IPS DF 4.7 (cell line): Measurements from ENCODE around the gene BACH2.

Experiments
- DNase-seq: peaks from one replicate; pipeline ENCODE4 v3.0.0-alpha.2; 2013; ENCODE audit warnings: low spot score; ENCODE audit errors: extremely low read depth

The BACH2 gene

DNA sequence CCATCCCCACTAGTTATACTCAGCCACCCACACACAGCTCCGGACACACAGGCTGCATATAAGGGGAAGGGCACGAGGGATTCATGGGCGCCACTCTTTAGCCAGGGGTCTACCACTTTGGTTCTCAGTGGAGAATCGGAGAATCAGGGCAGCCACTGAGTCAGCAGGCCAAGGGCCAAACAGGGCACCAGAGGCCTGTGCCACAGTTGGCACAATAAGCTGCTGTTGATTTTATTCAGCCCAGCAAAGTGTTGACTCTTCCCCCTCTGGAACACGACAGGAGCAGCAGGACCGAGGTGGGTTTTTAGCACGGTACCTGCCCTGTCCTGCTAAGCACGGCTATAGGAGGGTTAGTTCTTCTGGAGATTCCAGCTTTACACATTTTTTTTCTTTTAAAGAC is 354.0 kb downstream of the BACH2 start:
- no peak for DNase-seq

DNA sequence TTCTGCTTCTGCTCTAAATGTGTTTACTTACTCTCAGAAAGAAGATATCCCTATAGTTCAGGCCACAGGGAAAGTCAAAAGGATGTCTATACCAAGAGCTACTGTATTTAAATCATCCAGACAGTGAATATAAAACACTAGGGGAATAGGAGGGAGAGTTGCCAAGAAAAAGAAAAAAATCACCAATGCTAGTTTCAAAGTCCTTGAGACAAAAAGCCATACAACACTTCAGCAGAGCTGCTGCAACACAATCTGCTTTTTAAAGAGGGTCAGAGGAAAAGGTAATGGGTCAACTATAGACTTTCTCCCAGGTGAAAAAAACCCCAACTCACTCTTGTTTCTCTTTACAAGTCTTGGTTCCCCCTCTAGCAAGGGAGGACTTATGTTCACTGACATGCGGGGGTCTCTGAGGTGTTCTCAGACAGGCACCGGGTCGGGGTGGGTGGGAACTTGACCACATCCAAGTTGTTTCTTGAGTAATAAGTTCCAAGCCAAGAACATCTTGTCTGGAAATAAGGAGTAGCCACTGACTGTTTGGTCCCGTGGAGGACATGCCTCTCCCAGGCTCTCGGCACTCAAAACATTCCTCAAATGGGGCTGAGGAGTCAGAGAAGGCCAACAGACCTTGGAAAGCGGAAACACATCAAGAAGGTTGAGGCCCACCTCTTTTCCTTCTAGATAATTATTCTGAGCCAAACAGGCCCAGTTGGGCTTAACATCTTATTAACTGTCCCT is 354.7 kb downstream of the BACH2 start:
- no peak for DNase-seq

DNA sequence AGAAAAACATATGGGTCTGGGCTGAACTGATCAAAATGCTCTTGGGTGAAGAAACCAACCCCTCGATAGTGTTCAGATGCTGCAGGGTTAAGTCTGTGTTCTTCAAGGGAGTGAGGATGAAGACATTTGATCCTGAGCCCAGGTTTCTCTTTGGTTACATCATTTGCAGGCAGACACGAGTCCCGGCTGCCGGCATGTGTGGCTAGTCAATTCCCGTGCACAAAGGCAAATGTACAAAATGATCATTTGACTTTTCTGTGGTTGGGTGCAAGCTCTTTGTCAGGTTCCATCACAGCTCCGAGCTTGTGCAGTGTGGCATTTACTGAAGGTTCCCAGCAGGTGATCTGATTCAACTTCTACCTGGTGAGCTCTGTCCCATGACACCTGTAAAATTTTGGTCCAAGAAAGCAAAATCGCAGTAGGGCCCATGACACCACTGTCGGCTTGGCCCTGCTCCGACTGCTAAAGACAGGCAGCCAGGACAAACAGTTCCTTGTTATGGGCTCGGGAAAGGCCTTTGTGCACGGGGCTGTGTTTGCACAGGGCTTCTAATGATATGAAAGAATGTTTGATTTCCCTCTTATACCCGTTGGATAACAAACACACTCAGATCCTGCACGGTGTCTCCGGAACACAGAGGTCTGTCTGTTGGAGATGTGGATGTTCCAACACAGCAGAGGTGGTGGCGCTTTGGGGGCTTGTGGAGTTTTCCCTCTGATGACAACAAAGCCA is 355.4 kb downstream of the BACH2 start:
- DNase-seq = no peak

DNA sequence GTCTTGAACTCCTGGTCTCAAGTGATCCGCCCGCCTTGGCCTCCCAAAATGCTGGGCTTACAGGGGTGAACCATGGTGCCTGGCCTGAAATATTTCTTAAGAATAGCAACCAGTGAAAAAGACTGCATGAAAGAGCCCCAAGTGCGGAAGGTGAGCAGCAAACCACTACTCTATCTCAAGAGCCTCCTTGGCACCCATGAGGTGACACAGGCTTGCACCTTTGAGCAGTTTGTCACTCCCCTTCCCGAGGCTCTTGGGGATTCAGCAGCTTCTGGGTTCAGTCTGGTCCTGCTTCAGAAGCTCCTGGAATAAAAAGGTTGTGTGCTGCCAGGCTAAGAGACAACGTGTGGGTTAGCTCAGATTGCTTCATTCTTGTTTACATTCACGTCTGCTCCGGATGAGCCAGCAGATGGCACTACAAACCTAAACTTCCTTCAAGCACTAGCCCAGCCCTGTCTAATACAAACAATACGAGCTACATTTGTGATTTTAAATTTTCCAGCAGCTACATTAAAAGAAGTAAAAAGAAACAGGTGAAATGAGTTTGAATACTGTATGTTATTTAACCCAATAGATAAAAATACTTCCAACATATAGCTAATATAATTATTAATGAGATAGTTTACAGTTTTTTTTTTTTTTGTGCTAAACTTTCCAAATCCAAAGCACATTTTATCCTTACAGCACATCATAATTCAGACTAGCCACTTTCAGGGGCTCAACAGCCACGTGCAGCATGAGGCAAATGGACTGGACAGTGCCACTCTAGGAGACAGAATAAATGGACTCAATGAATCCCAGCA is 356.2 kb downstream of the BACH2 start:
- DNase-seq = peak; percentile 74

DNA sequence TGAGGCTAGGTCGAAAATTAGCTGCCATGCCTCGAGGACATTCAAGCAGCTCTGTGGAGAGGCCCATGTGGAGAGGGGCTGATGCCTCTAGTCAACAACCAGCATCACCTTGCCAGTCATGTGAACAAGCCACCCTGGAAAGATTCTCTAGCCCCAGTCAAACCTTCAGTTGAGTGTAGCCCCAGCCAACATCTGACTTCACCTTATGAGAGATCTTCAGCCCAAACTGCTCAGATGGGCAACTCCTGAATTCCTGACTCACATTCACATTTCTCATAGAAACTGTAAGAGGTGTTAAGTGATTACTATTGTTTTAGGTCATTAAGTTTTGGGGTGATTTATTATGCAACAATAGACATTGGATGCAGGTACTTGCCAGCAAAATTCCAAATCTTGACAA is 357.5 kb downstream of the BACH2 start:
- DNase-seq = no peak

DNA sequence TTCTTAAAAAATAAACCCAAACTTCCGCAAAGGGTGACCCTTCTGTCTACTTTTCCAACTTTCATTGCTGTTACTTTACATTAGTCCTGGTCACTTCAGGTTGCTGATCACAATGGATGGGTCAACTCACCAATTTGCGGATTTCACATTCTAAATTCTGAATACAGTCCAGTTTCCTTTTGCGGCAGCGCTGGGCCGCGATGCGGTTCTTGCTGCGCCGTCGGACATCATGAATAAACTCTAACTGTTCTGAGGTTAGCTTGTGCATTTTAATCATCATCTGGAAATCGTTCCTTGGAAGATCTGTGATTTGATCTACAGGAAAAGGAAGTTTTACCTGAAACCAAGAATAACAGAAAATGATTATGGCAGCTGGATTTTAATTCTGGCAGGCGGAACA is 358.6 kb downstream of the BACH2 start:
- DNase-seq = no peak

DNA sequence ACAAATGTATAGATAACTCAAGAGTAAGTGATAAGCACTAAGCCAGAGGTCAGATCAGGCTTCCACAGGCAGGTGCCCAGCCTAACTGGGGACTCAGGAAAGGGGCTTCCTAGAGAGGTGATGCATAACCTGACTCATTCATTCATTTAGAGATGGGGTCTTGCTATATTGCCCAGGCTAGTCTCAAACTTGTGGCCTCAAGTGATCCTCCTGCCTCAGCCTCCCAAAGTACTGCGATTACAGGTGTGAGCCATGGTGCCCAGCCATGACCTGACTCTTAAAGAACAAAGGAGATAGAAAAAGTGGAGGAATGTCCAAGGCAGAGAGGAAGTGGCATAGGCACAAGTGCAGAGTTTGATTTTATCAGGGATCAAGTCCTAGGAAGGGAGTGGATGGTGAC is 360.5 kb downstream of the BACH2 start:
- no peak for DNase-seq

DNA sequence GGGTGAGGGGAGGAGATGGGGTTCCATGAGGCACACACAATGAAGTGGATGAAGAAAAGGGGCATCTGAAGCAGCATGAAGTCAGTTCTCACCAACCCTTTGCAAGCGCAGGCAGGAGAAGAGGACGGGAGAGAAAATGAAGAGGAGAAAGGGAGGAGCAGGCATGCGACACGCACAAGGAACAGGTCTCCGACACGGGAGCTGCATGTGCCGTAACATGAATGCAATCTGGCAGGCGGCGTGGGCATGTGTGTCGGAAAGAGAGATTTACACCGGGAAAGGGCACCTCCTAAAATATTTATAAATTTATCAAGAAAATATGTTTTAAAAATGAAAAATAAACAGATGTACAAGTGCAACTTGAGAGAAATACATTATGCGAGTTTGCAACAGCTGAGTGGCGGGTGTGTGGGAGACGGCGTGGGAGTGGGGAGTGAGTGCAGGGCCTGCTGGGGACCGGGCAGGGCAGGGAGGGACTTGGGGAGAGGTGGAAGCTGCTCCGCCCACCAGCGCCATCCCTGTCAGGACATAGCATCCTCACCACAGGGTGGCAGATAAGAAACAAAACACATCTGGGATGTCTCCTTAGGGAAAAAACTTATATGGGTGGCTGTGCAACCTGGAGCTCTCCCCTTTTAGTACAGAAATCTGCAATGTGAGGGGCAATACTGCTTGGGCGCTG is 361.8 kb downstream of the BACH2 start:
- DNase-seq = no peak

DNA sequence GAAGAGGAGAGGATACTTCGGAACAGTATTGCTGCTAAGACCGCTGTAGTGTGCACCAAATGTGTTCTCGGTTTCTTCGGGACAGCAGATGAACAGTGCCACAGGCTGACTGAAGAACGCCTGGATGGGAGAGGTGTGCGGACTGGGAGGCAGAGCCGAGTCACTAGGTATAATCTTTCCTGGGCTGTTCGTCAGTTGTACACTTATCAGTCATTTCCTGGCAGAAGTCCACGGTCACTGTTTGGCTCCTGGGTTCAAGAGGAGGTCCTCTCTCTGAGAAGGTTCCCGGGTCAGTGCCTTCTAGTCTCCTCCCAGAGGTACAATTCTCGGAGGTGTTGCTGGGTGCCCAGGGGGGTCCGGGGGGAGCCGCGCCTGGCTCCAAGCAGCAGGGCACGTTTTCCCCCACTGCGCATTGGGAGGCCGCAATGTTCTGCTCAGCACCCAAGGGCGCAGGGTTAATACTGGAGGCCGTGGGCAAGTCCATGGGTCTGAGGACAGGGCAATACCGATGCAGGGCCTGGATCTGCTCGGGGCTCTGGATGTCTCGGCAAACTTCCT is 364.3 kb downstream of the BACH2 start:
- no peak for DNase-seq

DNA sequence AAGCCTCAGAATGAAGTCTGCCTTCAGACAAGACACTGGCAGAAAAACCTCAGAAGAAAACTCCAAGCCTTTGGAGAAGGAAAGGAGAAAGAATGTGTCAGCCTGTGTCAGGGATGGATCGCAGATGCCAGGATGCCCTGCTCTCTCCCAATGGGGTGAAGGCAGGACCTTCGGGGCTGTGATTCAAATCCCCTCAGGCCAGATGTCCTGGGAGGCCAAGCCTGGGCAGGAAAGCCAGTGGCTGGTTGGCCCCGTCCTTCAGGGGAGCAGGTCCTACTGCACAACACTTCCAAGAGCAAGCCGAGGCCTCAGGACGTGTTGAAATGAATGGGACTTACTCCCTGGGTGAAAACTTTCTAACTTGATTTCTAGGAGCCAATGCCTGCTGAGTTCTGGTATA is 365.9 kb downstream of the BACH2 start:
- DNase-seq = no peak

DNA sequence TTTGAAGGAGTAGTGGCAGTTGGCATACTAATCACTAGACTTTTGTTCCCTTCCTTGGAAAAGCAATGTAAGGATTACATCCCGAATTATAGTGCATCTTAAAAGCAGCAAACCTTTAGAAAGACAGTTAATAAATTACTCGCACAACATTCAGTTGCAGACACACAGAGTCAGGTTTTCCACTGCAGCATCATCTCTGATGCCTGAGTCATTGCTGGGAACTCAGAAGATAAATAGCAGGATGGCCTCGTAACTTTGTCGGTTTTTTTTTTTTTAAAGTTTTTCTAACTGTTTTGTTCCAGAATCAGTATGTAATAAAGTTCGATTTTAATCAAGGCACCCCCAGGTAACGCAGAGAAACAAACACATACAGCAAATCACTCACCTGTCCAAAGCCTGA is 368.0 kb downstream of the BACH2 start:
- DNase-seq = no peak

DNA sequence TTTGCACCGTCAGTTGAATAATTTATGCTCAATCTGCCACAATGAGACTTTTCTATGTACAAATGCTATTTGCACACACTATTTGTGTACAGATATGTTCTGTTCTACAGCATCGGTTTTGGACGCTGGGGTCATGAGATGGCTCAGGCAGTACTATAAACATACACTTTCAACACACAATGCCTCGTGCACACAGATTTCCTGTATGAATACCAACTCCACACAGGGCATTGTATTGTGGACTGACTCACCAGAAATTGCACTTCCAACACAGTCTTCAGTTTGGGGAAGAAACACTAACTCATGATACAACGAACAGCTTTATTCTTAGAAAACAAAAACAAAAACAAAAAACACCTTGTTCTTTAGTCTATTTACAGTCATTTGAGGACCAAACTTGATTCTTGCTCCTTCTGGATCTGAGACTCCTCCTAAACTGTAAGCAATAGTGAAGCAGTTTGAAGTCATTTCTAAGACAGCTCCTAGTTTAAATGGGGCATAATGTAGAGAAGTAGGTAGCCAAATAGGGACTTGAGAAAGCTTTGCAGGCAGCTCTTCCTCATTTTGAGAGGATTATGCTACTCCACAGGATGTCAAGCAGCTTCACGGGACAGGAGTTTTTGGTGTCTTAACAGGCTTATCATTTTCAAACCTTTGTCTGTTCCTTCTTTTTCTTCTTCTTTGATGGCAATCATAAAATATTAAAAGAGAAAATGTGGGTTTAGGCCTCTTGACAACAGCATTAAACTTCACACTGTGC is 368.7 kb downstream of the BACH2 start:
- no peak for DNase-seq

DNA sequence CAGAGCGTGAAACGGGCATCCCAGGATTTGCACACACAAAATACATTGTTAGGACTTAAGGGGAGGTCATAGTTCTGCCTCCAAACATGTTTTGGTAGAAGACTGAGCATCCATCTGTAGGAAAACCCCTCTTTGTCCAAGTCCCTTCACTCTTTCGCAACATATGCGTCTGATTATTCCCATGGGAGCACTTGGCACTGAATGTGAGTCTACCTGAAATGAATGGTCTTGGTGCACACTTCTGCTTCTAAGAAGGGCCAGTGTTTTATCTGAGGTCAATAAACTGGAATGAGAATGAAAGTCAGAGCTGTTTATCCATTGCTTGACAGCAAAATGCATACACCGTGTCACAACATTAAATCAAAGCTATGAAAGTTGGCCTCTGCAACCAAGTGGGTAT is 369.4 kb downstream of the BACH2 start:
- no peak for DNase-seq

DNA sequence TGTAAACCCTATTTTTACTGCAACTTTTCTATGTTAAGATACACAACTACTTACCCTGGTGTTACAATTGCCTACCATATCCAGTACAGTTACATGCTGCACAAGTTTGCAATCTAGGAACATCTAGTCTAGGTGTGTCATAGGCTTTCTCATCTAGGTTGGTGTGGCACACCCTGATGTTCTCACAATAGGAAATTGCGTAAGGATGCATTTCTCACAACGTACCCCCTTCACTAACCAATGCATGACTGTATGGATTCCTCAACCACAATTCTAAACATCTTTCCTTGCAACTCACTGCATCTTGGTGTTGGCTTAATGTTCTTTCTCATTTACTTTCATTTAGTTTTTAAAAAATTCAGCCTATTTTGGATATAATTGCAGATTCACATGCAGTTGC is 370.8 kb downstream of the BACH2 start:
- no peak for DNase-seq

DNA sequence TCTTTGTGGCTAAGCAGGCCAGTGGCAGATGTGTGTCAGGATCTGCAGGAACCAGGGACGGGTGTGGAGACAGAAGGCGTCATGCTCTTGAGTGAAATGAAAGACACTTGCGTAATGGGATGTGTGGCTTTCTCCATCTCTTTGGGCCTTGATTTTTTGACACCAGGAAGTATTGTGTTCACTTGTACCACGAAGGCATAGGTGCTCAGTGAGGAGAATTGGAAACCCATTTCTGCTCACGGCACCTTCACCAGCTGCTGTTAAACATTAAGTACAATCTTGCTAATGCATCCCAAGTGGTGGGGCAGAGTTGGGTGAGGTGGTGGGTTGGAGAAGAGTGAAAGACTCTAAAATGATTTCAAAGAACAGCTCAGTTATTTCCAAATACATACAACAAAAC is 372.4 kb downstream of the BACH2 start:
- no peak for DNase-seq

DNA sequence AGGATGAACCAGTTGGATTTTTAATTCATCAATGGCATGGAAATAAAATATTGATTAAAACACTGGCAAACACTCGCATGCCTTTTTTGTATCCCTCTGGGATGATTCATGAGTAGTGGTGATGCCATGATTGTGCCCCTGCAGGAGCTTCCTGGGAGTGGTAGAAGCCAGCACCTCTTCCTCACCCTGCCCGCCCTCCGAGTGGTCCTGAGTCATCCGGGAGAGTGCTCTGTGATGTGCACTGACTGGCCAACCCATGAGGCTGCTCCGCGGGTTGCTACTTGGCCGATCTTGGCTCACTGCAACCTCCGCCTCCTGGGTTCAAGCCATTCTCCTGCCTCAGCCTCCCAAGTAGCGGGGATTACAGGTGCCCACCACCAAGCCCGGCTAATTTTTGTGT is 375.0 kb downstream of the BACH2 start:
- no peak for DNase-seq

DNA sequence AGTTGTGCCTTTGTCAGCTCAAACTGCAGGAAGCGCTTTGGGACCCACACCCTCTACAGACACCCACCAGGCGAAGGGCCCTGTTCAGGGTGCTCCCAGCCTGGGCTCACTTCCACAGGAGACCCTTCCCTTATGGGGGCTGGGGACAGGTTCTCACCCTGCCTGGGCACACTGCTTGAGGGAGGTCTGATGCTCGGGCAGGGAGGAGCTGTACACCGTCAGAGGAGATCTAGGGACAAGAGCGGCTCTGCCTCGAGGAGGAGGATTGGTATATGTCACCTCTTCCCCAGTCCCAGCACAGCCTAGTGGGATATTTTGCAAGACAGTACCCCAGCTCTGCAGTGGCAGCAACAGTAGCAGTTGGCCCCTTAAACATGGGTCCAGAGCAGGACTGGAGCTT is 375.4 kb downstream of the BACH2 start:
- no peak for DNase-seq

DNA sequence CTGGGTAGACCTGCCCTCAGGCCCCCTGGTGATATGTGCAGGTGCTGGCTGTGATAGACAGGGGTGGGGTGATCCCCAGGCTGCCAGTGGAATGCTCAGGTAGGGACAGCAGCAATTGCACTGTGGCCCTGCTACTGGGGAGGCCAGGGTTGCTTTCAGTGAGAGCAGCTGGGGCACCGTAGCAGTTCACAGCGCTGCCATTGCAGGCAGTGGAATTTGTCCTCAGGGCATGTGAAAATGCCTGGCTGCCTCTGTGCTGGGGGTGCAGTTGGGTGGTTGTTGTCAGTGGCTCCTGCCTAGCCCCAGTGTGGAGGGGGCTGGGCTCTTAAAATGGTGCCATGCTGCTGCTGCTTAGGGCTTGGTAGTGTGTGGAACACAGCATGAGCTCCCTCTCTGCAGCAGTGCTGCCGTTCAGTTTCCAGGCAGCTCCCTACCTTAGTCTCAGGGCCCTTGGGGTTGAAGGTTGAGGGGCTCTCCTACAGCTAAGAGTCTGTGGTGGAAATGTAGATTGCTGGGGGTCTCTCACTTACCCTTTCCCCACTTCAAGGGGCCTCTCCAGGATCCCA is 378.8 kb downstream of the BACH2 start:
- DNase-seq = no peak

DNA sequence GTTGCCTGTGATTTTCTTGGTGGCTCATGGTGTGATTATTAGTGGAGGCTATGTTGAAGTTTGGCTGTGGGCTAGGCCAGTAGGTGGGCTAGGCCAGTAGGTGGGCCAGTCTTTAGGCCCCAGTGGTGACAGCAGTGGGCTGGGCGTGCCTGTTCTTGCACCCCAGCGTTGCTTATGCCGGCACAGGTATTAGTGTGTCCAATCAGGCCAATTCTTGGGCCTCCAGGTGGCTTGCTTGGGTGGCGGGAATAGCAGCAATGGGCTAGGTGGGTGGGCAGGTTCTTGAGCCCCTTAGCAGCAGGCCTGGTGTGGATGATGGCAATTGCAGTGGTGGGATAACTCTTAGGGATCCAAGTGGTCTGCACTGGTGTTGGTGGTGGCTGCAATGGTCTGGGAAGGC is 379.4 kb downstream of the BACH2 start:
- no peak for DNase-seq

DNA sequence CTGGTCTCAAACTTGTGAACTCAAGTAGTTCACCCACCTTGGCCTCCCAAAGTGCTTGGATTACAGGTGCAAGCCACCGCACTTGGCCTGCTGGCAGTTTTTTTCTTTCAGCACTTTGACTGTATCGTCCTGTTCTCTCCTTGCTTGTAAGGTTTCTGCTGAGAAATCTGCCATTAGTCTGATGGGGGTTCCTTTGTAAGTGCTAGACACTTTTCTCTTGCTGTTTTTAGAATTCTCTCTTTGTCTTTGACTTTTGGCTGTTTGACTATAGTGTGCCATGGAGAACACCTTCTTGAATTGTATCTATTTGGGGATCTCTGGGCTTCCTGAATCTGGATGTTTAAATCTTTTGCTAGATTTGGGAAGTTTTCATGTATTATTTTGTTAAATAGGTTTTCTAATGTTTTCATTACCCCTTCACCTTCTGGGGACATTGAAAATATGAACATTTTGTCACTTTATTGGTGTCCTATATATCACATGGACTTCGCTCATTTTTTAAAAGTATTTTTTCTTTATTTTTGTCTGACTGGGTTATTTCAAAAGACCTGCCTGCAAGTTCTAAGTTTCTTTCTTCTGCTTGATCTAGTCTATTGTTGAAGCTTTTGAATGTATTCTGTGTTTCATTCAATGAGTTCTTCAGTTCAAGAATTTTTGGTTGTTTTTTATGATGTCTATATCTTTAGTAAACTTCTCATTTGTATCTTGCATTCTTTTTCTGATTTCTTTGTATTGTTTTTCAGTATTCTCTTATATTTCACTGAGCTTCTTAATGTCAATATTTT is 380.3 kb downstream of the BACH2 start:
- no peak for DNase-seq
